Measurements from ENCODE around the gene TNPO1.
"Not testable (repeated sequence)": the region's sequence is repeated elsewhere in the genome, so short reads cannot be mapped to it uniquely, and the experiment has no call there.

Gene TNPO1

GRCh38 chr5:72816284-72817075, at the start of gene TNPO1:
TNPO1 (plus strand) TSS chr5:72816661; CDS start chr5:72816738, 77 bp downstream.
- DNase-seq, result peak; percentile 81

GRCh38 chr5:72767289-72768010, 49.0 kb upstream of the TNPO1 start:
- DNase-seq, result peak; percentile 68

- no peak for DNase-seq
Measured at GRCh38 chr5:72770266-72770665, 46.2 kb upstream of the TNPO1 start.

- no peak for DNase-seq
Measured at GRCh38 chr5:72776684-72777083, 39.8 kb upstream of the TNPO1 start.

GRCh38 chr5:72779520-72779919, 36.9 kb upstream of the TNPO1 start:
- DNase-seq, result no peak

GRCh38 chr5:72783354-72783753, 33.1 kb upstream of the TNPO1 start:
- DNase-seq, result no peak

GRCh38 chr5:72784129-72784528, 32.3 kb upstream of the TNPO1 start:
- no peak for DNase-seq

GRCh38 chr5:72785801-72786200, 30.7 kb upstream of the TNPO1 start:
- DNase-seq, result no peak

GRCh38 chr5:72786676-72787075, 29.8 kb upstream of the TNPO1 start:
- DNase-seq, result no peak

GRCh38 chr5:72788866-72789505, 27.5 kb upstream of the TNPO1 start:
- no peak for DNase-seq

GRCh38 chr5:72790186-72790585, 26.3 kb upstream of the TNPO1 start:
- DNase-seq, result no peak

GRCh38 chr5:72792662-72793061, 23.8 kb upstream of the TNPO1 start:
- not testable (repeated sequence) for DNase-seq

GRCh38 chr5:72796001-72796400, 20.5 kb upstream of the TNPO1 start:
- no peak for DNase-seq

- DNase-seq, result no peak
Measured at GRCh38 chr5:72799721-72800120, 16.7 kb upstream of the TNPO1 start.

GRCh38 chr5:72808637-72809036, 7.8 kb upstream of the TNPO1 start:
- DNase-seq, result not testable (repeated sequence)

GRCh38 chr5:72811849-72812248, 4.6 kb upstream of the TNPO1 start:
- no peak for DNase-seq

GRCh38 chr5:72812488-72812887, 4.0 kb upstream of the TNPO1 start:
- no peak for DNase-seq

GRCh38 chr5:72814104-72814503, 2.4 kb upstream of the TNPO1 start:
- no peak for DNase-seq

GRCh38 chr5:72814864-72815263, 1.6 kb upstream of the TNPO1 start:
- no peak for DNase-seq

- peak; percentile 10 for DNase-seq
Measured at GRCh38 chr5:72815580-72816283, 729 bp upstream of the TNPO1 start.

GRCh38 chr5:72817076-72817481, 618 bp downstream of the TNPO1 start:
- no peak for DNase-seq

- no peak for DNase-seq
Measured at GRCh38 chr5:72817671-72818266, 1.3 kb downstream of the TNPO1 start.
